ENCODE results near the gene KSR1. TPM values are rescaled to one million over a fixed set of nuclear protein-coding genes. Genes with fewer than 3 reads are reported as not detected.

KSR1 gene
- total RNA-seq, 1 experiment from 2014 or later = 4.5 TPM

DNA sequence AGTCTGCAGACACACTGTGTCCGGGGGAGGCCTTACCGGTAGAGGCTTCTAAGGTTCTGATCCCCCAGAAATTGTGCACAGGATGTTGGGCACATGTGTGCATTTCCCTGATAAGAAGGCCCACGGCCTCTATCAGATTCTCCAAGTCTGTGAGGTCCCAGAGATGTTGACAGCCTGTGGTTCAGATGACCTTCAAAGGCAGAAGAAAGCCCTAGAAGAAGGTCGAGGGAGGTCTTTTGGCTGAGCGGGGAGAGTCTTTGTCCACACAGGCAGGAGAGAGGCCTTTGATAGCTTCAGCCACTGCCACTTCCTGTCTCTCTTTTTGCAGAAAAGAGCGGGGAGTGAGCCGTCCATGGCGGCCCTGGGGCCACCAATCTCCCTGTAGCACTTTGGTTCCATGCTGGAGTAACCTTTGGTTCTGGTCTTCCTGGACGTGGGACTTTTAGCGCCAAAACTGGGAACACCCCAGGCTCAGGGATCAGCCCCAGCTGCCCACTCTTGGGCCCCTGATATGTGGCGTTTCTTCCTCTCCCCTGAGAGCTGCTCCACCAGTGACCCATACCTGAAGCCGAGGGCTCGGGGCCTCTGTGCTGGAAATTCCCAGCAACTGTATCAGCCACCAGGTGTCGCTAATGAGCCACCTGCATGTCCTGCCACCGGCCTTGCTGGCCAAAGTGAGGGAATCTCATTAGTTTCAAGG, 146.6 kb downstream of the KSR1 start:
- Mint-ChIP-seq H3K9me3 (ENCODE audit: low read depth, unreplicated experiment) (peaks cover 2% of the 10 kb centered on the region), H3K4me1 (ENCODE audit: low read depth, unreplicated experiment) (peaks cover 10% of the 10 kb centered on the region), H3K27ac (ENCODE audit: unreplicated experiment) (no peak overlapping the region), H3K36me3 (ENCODE audit: insufficient read depth, unreplicated experiment) (peaks cover 4% of the 10 kb centered on the region), H3K27me3 (ENCODE audit: unreplicated experiment) (no peaks in the 10 kb centered on the region), H3K4me3 (ENCODE audit: low read depth, unreplicated experiment) (no peak overlapping the region)
- DNase-seq = peak; percentile 83
- intact Hi-C loops (cut with micrococcal nuclease; ENCODE audit: unreplicated experiment) = loop anchor here (1.0 to 10.0 kb wide), 2 partner anchors 48 to 148 kb away; partner anchors contain the start of gene KSR1
- CTCF ChIA-PET = interaction anchor here (1.2 kb wide), 2 partner anchors 48 to 153 kb away, joined by 3 to 4 read pairs; no protein-coding TSS in a partner anchor
- TF ChIP-seq, protein P1, sequence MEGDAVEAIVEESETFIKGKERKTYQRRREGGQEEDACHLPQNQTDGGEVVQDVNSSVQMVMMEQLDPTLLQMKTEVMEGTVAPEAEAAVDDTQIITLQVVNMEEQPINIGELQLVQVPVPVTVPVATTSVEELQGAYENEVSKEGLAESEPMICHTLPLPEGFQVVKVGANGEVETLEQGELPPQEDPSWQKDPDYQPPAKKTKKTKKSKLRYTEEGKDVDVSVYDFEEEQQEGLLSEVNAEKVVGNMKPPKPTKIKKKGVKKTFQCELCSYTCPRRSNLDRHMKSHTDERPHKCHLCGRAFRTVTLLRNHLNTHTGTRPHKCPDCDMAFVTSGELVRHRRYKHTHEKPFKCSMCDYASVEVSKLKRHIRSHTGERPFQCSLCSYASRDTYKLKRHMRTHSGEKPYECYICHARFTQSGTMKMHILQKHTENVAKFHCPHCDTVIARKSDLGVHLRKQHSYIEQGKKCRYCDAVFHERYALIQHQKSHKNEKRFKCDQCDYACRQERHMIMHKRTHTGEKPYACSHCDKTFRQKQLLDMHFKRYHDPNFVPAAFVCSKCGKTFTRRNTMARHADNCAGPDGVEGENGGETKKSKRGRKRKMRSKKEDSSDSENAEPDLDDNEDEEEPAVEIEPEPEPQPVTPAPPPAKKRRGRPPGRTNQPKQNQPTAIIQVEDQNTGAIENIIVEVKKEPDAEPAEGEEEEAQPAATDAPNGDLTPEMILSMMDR (IDR thresholded peaks at IDR 0.05; ENCODE audit: unreplicated experiment) = peak; percentile 78
- no TSS peak for BruUV-seq (replicated peaks)

DNA sequence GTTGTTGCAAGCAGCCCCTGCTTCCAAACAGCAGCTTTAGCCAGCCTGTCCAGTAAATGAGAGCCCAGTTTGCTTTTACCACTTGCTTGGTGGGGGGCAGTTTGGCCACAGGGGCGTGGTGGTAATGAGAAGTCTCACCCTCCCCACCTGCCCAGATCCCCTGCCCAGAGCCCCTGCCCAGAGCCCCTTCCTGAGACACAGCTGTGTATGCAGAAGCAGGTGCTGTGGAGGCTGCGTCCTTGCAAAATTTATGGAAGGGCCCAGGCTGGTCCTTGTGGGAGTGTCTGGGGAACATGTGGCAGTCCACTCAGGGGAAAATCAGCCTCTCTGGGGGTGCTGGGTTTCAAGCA, 147.1 kb downstream of the KSR1 start:
- H3K9me3 Mint-ChIP-seq (ENCODE audit: low read depth, unreplicated experiment) = peaks cover 2% of the 10 kb centered on the region
- BruUV-seq (replicated peaks) = no TSS peak
- H3K27me3 Mint-ChIP-seq (ENCODE audit: unreplicated experiment) = no peaks in the 10 kb centered on the region
- H3K27ac Mint-ChIP-seq (ENCODE audit: unreplicated experiment) = no peak overlapping the region
- H3K4me1 Mint-ChIP-seq (ENCODE audit: low read depth, unreplicated experiment) = peaks cover 10% of the 10 kb centered on the region
- H3K4me3 Mint-ChIP-seq (ENCODE audit: low read depth, unreplicated experiment) = no peak overlapping the region
- intact Hi-C loops (cut with micrococcal nuclease; ENCODE audit: unreplicated experiment) = loop anchor here (1.0 to 10.0 kb wide), 2 partner anchors 48 to 149 kb away; partner anchors contain the start of gene KSR1
- TF ChIP-seq, protein P1 (IDR thresholded peaks at IDR 0.05; ENCODE audit: unreplicated experiment) = no peak
- H3K36me3 Mint-ChIP-seq (ENCODE audit: insufficient read depth, unreplicated experiment) = peaks cover 4% of the 10 kb centered on the region
- CTCF ChIA-PET = interaction anchor here (1.2 kb wide), 2 partner anchors 47 to 153 kb away, joined by 3 to 4 read pairs; no protein-coding TSS in a partner anchor
- no peak for DNase-seq

DNA sequence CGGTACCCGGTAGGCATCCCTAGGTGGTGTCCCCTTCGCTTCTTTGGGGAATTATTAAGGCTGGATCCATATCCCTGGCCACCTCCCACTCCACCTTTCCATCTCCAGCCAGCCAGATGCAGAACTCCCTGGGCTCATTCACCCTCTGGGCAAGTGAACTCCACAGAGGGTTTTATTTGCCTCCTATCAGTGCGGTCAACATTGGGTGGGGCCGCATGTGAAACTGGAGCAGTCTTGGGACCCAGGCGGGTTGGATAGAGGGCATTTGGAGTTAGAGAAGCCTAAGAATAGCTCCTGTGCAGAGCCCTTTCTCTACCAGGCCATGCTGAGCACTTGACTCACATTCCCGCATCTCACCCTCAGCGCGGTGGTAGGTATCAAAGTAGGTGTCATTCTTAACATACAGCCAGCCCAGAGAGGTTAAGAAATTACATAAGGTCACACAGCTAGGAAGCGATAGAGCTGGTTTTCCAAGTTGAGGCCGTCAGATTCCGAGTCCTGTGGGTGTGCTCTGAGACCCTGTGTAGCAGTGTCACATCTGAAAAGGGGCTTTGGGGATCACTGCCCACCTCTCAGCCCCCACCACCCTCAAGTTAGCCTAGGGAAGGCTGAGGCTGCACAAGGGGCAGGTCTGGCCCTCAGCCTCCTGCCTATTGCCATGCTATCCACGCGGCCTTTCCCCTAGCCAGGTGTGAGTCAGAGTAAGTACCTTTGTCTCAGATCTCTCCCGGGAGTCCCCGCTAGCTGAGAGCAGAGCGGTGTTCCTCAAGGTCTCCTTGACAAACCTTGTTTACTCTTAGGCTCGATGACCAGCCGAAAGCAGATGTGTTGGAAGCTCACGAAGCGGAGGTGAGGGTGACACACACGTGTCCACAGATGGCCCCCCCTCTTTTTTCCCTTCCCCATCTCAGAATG, 147.9 kb downstream of the KSR1 start:
- no peak overlapping the region for H3K27ac Mint-ChIP-seq (ENCODE audit: unreplicated experiment)
- no peak for DNase-seq
- H3K4me3 Mint-ChIP-seq (ENCODE audit: low read depth, unreplicated experiment) = no peak overlapping the region
- H3K36me3 Mint-ChIP-seq (ENCODE audit: insufficient read depth, unreplicated experiment) = peaks cover 4% of the 10 kb centered on the region
- H3K9me3 Mint-ChIP-seq (ENCODE audit: low read depth, unreplicated experiment) = peaks cover 2% of the 10 kb centered on the region
- CTCF ChIA-PET = interaction anchor here (1.2 kb wide), 2 partner anchors 47 to 152 kb away, joined by 3 to 4 read pairs; no protein-coding TSS in a partner anchor
- no TSS peak for BruUV-seq (replicated peaks)
- TF ChIP-seq, protein P1 (IDR thresholded peaks at IDR 0.05; ENCODE audit: unreplicated experiment) = no peak
- intact Hi-C loops (cut with micrococcal nuclease; ENCODE audit: unreplicated experiment) = loop anchor here (1.0 to 10.0 kb wide), 2 partner anchors 47 to 149 kb away; partner anchors contain the start of gene KSR1
- H3K27me3 Mint-ChIP-seq (ENCODE audit: unreplicated experiment) = no peaks in the 10 kb centered on the region
- H3K4me1 Mint-ChIP-seq (ENCODE audit: low read depth, unreplicated experiment) = peaks cover 10% of the 10 kb centered on the region

DNA sequence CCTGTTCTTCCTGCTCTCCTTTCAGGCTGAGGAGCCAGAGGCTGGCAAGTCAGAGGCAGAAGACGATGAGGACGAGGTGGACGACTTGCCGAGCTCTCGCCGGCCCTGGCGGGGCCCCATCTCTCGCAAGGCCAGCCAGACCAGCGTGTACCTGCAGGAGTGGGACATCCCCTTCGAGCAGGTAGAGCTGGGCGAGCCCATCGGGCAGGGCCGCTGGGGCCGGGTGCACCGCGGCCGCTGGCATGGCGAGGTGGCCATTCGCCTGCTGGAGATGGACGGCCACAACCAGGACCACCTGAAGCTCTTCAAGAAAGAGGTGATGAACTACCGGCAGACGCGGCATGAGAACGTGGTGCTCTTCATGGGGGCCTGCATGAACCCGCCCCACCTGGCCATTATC, 149.2 kb downstream of the KSR1 start:
- H3K4me3 Mint-ChIP-seq (ENCODE audit: low read depth, unreplicated experiment) = no peak overlapping the region
- intact Hi-C loops (cut with micrococcal nuclease; ENCODE audit: unreplicated experiment) = loop anchor here (5.0 to 10.0 kb wide), 2 partner anchors 151 to 152 kb away; partner anchors contain the start of gene KSR1
- peaks cover 10% of the 10 kb centered on the region for H3K4me1 Mint-ChIP-seq (ENCODE audit: low read depth, unreplicated experiment)
- BruUV-seq (replicated peaks) = no TSS peak
- H3K36me3 Mint-ChIP-seq (ENCODE audit: insufficient read depth, unreplicated experiment) = peaks cover 4% of the 10 kb centered on the region
- H3K27ac Mint-ChIP-seq (ENCODE audit: unreplicated experiment) = no peak overlapping the region
- H3K9me3 Mint-ChIP-seq (ENCODE audit: low read depth, unreplicated experiment) = peaks cover 2% of the 10 kb centered on the region
- H3K27me3 Mint-ChIP-seq (ENCODE audit: unreplicated experiment) = no peaks in the 10 kb centered on the region
- CTCF ChIA-PET = no interaction called here
- TF ChIP-seq, protein P1 (IDR thresholded peaks at IDR 0.05; ENCODE audit: unreplicated experiment) = no peak
- no peak for DNase-seq
